ENCODE results near the gene S100A6. TPM values are rescaled to one million over a fixed set of nuclear protein-coding genes. Genes with fewer than 3 reads are reported as not detected.

Gene S100A6
- total and polyA plus RNA-seq, 2 donors (not counting 3 experiments of a cell fraction or from before 2014, with no cell fraction given), result 552 to 908 TPM

GRCh38 chr1:153538315-153538821 is 2.6 kb upstream of the S100A6 start:
- no TSS peak for BruUV-seq (replicated peaks)
- H3K27ac ChIP-seq (ENCODE audit: insufficient read depth, low read depth, low read length), result no peak overlapping the region
- H3K79me2 ChIP-seq (ENCODE audit: control insufficient read depth, insufficient read depth, low read length), result peaks cover 15% of the 10 kb centered on the region
- intact Hi-C loops (cut with micrococcal nuclease), result no loop called here
- ChIA-PET POLR2A (no interaction called here), CTCF (interaction anchor here (1.8 kb wide), 1 partner anchor 89 kb away, joined by 5 read pairs; the partner anchor contains the start of gene S100A13)
- H3K4me3 ChIP-seq (replicated peaks in 1 of 3; ENCODE audit: insufficient read depth in 1 of 3, low read depth in 1 of 3, low read length in 3 of 3), result no peak overlapping the region
- no peak overlapping the region for H3K9ac ChIP-seq (replicated peaks; ENCODE audit: extremely low read depth, insufficient read depth, low read length)
- TF ChIP-seq POLR2A (IDR thresholded peaks at IDR 0.05; ENCODE audit: low read depth, low read length) (no peak), EZH2 (IDR thresholded peaks at IDR 0.05; ENCODE audit: borderline replicate concordance, low read depth, low read length, severe bottlenecking) (no peak), MYC (IDR thresholded peaks at IDR 0.05; ENCODE audit: low read depth, low read length) (no peak)
- H3K9me1 ChIP-seq (replicated peaks; ENCODE audit: control insufficient read depth, extremely low read depth, insufficient read depth, low read length), result no peaks in the 10 kb centered on the region
- no peaks in the 10 kb centered on the region for H4K20me1 ChIP-seq (replicated peaks; ENCODE audit: control insufficient read depth, extremely low read depth, insufficient read depth, low read length)
- H3K27me3 ChIP-seq (ENCODE audit: control insufficient read depth in 2 of 2, insufficient read depth in 2 of 2, low read length in 2 of 2), result no peaks in the 10 kb centered on the region
- H3K36me3 ChIP-seq (ENCODE audit: control insufficient read depth in 2 of 2, extremely low read depth in 1 of 2, insufficient read depth in 2 of 2, low read length in 2 of 2), result no peaks in the 10 kb centered on the region
- dilution Hi-C loops (cut with MboI; ENCODE audit: extremely low pct_ligation_motif_present, low sequenced_read_pairs), result no loop called here
- H3K4me2 ChIP-seq (ENCODE audit: insufficient read depth, low read length), result no peak overlapping the region
- peaks cover 22% of the 10 kb centered on the region for H3K4me1 ChIP-seq (ENCODE audit: control insufficient read depth, extremely low read depth, insufficient read depth, low read length)
- H3K9me3 ChIP-seq (replicated peaks; ENCODE audit: control insufficient read depth, insufficient read depth, low read length), result no peaks in the 10 kb centered on the region
- no peak overlapping the region for H2AFZ ChIP-seq (ENCODE audit: low read depth, low read length)
- no peak for FAIRE-seq
- no peak for DNase-seq (ENCODE audit: low read depth, low spot score)

- intact Hi-C loops (cut with micrococcal nuclease) (no loop called here), dilution Hi-C loops (cut with MboI; ENCODE audit: extremely low pct_ligation_motif_present, low sequenced_read_pairs) (no loop called here)
- no peak overlapping the region for H3K27ac ChIP-seq (ENCODE audit: insufficient read depth, low read depth, low read length)
- DNase-seq (ENCODE audit: low read depth, low spot score), result no peak
- FAIRE-seq, result no peak
- ChIA-PET CTCF (interaction anchor here (1.1 to 1.8 kb wide), 2 partner anchors 29 to 90 kb away, joined by 3 to 5 read pairs; partner anchors contain the start of gene S100A13), POLR2A (no interaction called here)
- H3K36me3 ChIP-seq (ENCODE audit: control insufficient read depth in 2 of 2, extremely low read depth in 1 of 2, insufficient read depth in 2 of 2, low read length in 2 of 2), result no peaks in the 10 kb centered on the region
- H3K27me3 ChIP-seq (ENCODE audit: control insufficient read depth in 2 of 2, insufficient read depth in 2 of 2, low read length in 2 of 2), result no peaks in the 10 kb centered on the region
- H3K4me3 ChIP-seq (replicated peaks in 1 of 3; ENCODE audit: insufficient read depth in 1 of 3, low read depth in 1 of 3, low read length in 3 of 3), result no peak overlapping the region
- no peak overlapping the region for H3K4me2 ChIP-seq (ENCODE audit: insufficient read depth, low read length)
- H2AFZ ChIP-seq (ENCODE audit: low read depth, low read length), result no peak overlapping the region
- H3K9me1 ChIP-seq (replicated peaks; ENCODE audit: control insufficient read depth, extremely low read depth, insufficient read depth, low read length), result no peaks in the 10 kb centered on the region
- no peaks in the 10 kb centered on the region for H4K20me1 ChIP-seq (replicated peaks; ENCODE audit: control insufficient read depth, extremely low read depth, insufficient read depth, low read length)
- peaks cover 32% of the 10 kb centered on the region for H3K4me1 ChIP-seq (ENCODE audit: control insufficient read depth, extremely low read depth, insufficient read depth, low read length)
- H3K79me2 ChIP-seq (ENCODE audit: control insufficient read depth, insufficient read depth, low read length), result peaks cover 15% of the 10 kb centered on the region
- no peak overlapping the region for H3K9ac ChIP-seq (replicated peaks; ENCODE audit: extremely low read depth, insufficient read depth, low read length)
- H3K9me3 ChIP-seq (replicated peaks; ENCODE audit: control insufficient read depth, insufficient read depth, low read length), result no peaks in the 10 kb centered on the region
- no peak for TF ChIP-seq POLR2AphosphoS5 (IDR thresholded peaks at IDR 0.05; ENCODE audit: insufficient read depth, low read depth, low read length)
- TF ChIP-seq MYC (IDR thresholded peaks at IDR 0.05; ENCODE audit: low read depth, low read length), result no peak
- TF ChIP-seq FOS (IDR thresholded peaks at IDR 0.05; ENCODE audit: borderline replicate concordance, insufficient read depth, low read length), result no peak
- no peak for TF ChIP-seq EZH2 (IDR thresholded peaks at IDR 0.05; ENCODE audit: borderline replicate concordance, low read depth, low read length, severe bottlenecking)
- TF ChIP-seq CTCF (IDR thresholded peaks at IDR 0.05; ENCODE audit: extremely low read depth in 1 of 2, insufficient read depth in 1 of 2, low read depth in 1 of 2, low read length in 2 of 2), result no peak
- no peak for TF ChIP-seq JUN (IDR thresholded peaks at IDR 0.05; ENCODE audit: borderline replicate concordance, insufficient read depth, insufficient read length, low read depth)
- no TSS peak for BruUV-seq (replicated peaks)
Measured at GRCh38 chr1:153537376-153537730, 1.6 kb upstream of the S100A6 start.
